Ishikawa (cell line): Measurements from ENCODE around the gene MOBP.

ENCODE experiments used
- CEBPB ChIP-seq: IDR thresholded peaks from 2 replicates; pipeline ENCODE4 v1.6.1; 2012
- CREB1 ChIP-seq: IDR thresholded peaks from 2 replicates; pipeline ENCODE4 v1.6.1; 2012; ENCODE audit warnings: low read depth
- EGR1 ChIP-seq: IDR thresholded peaks from 2 replicates; pipeline ENCODE4 v1.6.1; 2012
- EP300 ChIP-seq: IDR thresholded peaks from 2 replicates; pipeline ENCODE4 v1.6.1; 2012; ENCODE audit warnings: borderline replicate concordance
- FOXM1 ChIP-seq: IDR thresholded peaks from 2 replicates; pipeline ENCODE4 v1.6.1; 2012; ENCODE audit warnings: low read depth, borderline replicate concordance
- MAX ChIP-seq: IDR thresholded peaks from 2 replicates; pipeline ENCODE4 v1.6.1; 2012
- NFIC ChIP-seq: IDR thresholded peaks from 2 replicates; pipeline ENCODE4 v1.6.1; 2012
- RAD21 ChIP-seq: IDR thresholded peaks from 2 replicates; pipeline ENCODE4 v1.6.1; 2012; ENCODE audit warnings: low read depth
- REST ChIP-seq: IDR thresholded peaks from 2 replicates; pipeline ENCODE4 v1.6.1; 2012; ENCODE audit warnings: low read depth, mild to moderate bottlenecking
- TAF1 ChIP-seq: IDR thresholded peaks from 2 replicates; pipeline ENCODE4 v1.6.1; 2012; ENCODE audit warnings: low read depth, mild to moderate bottlenecking
- TCF12 ChIP-seq: IDR thresholded peaks from 2 replicates; pipeline ENCODE4 v1.6.1; 2012; ENCODE audit warnings: low read depth
- USF1 ChIP-seq: IDR thresholded peaks from 2 replicates; pipeline ENCODE4 v1.6.1; 2012
- YY1 ChIP-seq: IDR thresholded peaks from 2 replicates; pipeline ENCODE4 v1.6.1; 2012; ENCODE audit warnings: low read depth
- ZBTB7A ChIP-seq: IDR thresholded peaks from 2 replicates; pipeline ENCODE4 v1.6.1; 2012; ENCODE audit warnings: low read depth

- TF ChIP-seq ZBTB7A (no peak), EP300 (no peak), EGR1 (no peak), YY1 (no peak), CEBPB (no peak), TAF1 (no peak), RAD21 (no peak), REST (no peak), MAX (no peak), CREB1 (no peak), TCF12 (no peak), NFIC (no peak), FOXM1 (no peak), USF1 (no peak)
Measured at GRCh38 chr3:39478226-39478625, 10.7 kb downstream of the MOBP start.
